Esophagus squamous epithelium (tissue), 5 donors: ENCODE data around the gene SPATA12. TPM values are rescaled to one million over a fixed set of nuclear protein-coding genes. Genes with fewer than 3 reads are reported as not detected.

Experiments used
- DNase-seq: peaks from one replicate; lab custom pipeline; 2025; lab: John Stamatoyannopoulos, UW
- H3K27ac ChIP-seq, 4 donors: fragments of 200-600 bp; sonication (generic); one replicate each; pipeline ENCODE4 v1.5.1; 2016 to 2019; ENCODE audit warnings: mild to moderate bottlenecking in 1 of 4
- H3K27me3 ChIP-seq, 4 donors: fragments of 200-600 bp; sonication (generic); 1 replicate in 3 of 4; 2 replicates in 1 of 4; pipeline versions ENCODE4 v1.5.1 to v1.6.0; 2017 to 2021; ENCODE audit warnings: antibody characterized with exemption in 1 of 4
- H3K36me3 ChIP-seq, 3 donors: fragments of 200-600 bp; sonication (generic); one replicate each; pipeline ENCODE4 v1.5.1; 2016 to 2019
- H3K4me1 ChIP-seq, 3 donors: fragments of 200-600 bp; sonication (generic); one replicate each; pipeline ENCODE4 v1.5.1; 2017 to 2019
- H3K4me3 ChIP-seq, 4 donors: fragments of 200-600 bp; sonication (generic); 1 replicate in 3 of 4; 2 replicates in 1 of 4; pipeline ENCODE4 v1.5.1; 2016 to 2019; ENCODE audit warnings: mild to moderate bottlenecking in 2 of 4, moderate library complexity in 1 of 4
- H3K9me3 ChIP-seq, 3 donors: fragments of 200-600 bp; sonication (generic); one replicate each; pipeline ENCODE4 v1.5.1; 2016 to 2019
- POLR2A ChIP-seq, 4 donors: fragments of 450-650 bp; IDR thresholded peaks; one replicate each; pipeline ENCODE4 v1.6.1; 2017; ENCODE audit warnings: antibody characterized with exemption in 4 of 4, mild to moderate bottlenecking in 4 of 4, moderate library complexity in 3 of 4
- WGBS, 2 donors: methylation state at CpG; one replicate each; pipeline ENCODE4 v1.1.5; 2018; 5-methylcytosine and 5-hydroxymethylcytosine counted together
- intact Hi-C: fragments of 100-400 bp; cut with DNase I; formaldehyde crosslinking; loops from one replicate; pipeline ENCODE4 v1.15.0; 2022
- total RNA-seq, 4 donors: library from RNA; depleted of rRNA; stranded (reverse); fragments of >200 nt; gene quantifications; one replicate each; pipeline ENCODE4 v1.1.0, GENCODE V29; 2016
- TF ChIP-seq, protein P1 (sequence below), 6 experiments: fragments of 450-650 bp in 4 of 6; fragments of 200-600 bp in 2 of 6; sonication (generic) in 2 of 6; IDR thresholded peaks; one replicate each; pipeline ENCODE4 v1.5.1; 2016 to 2019; ENCODE audit warnings: antibody characterized with exemption in 6 of 6, mild to moderate bottlenecking in 4 of 6, moderate library complexity in 4 of 6
- donor health status: DM: yes; HTN: yes; CAD: no.

The SPATA12 gene
- total RNA-seq, 4 donors from 2014 or later, result 0.09 TPM; not detected in 3

DNA sequence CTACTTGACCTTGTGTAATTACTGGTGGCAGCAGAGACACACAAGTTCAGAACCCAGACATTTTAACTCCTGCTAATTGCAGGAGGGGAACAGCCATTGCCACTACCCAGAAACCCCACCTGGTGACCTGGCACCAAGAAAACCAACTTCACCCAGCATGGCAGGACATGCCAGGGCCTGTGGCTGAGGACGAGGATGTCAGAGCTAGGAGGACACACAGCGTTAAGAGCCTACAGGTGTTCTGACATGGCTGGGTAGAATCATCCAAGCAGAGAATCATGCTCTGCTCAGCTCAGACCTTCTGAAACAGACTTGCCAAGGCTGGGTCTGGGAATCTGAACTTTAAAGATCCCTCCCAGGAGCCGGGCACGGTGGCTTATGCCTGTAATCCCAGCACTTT is 11.7 kb upstream of the SPATA12 start:
- WGBS, 2 donors, result 19 to 80% methylated on average over 2 to 4 of the region's 4 CpGs
- no peaks in the 10 kb centered on the region for H3K27me3 ChIP-seq
- H3K4me3 ChIP-seq, result no peak overlapping the region
- TF ChIP-seq POLR2A (IDR thresholded peaks at IDR 0.05), result no peak
- TF ChIP-seq, protein P1, sequence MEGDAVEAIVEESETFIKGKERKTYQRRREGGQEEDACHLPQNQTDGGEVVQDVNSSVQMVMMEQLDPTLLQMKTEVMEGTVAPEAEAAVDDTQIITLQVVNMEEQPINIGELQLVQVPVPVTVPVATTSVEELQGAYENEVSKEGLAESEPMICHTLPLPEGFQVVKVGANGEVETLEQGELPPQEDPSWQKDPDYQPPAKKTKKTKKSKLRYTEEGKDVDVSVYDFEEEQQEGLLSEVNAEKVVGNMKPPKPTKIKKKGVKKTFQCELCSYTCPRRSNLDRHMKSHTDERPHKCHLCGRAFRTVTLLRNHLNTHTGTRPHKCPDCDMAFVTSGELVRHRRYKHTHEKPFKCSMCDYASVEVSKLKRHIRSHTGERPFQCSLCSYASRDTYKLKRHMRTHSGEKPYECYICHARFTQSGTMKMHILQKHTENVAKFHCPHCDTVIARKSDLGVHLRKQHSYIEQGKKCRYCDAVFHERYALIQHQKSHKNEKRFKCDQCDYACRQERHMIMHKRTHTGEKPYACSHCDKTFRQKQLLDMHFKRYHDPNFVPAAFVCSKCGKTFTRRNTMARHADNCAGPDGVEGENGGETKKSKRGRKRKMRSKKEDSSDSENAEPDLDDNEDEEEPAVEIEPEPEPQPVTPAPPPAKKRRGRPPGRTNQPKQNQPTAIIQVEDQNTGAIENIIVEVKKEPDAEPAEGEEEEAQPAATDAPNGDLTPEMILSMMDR (IDR thresholded peaks at IDR 0.05), result no peak
- H3K9me3 ChIP-seq, result no peaks in the 10 kb centered on the region
- peak overlapping the region; percentile 83 to 91 (median 84) for H3K27ac ChIP-seq
- no peaks in the 10 kb centered on the region for H3K36me3 ChIP-seq
- intact Hi-C loops, result no loop called here
- no peak for DNase-seq
- peaks cover 25 to 74% (median 48%) of the 10 kb centered on the region in 3 donors for H3K4me1 ChIP-seq

DNA sequence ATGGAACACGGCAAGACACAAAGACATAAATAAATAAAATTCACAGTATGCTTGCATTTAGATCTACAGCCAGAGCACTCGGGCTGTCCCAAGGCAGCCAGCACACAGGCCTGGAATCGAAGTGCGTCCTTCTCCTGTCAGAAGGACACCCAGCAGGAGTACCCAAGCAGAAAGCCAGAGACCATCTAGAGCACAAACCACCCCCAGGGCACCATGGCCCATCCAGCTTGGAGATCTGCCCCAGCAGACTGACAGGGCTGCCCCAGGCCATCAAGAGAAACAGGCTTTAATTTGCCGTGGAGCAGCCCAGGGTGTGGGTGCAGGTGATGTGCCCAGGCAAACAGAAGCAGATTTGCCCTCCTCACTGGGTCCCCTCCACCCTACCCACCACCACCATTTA is 7.8 kb upstream of the SPATA12 start:
- Histone ChIP-seq H3K27ac (peak overlapping the region in 2 of 4 donors; percentile 33 to 50), H3K4me3 (no peak overlapping the region), H3K4me1 (peaks cover 22 to 62% (median 28%) of the 10 kb centered on the region in 3 donors), H3K9me3 (no peaks in the 10 kb centered on the region), H3K36me3 (no peaks in the 10 kb centered on the region), H3K27me3 (no peaks in the 10 kb centered on the region)
- intact Hi-C loops, result no loop called here
- DNase-seq, result no peak
- WGBS, 2 donors, result 47 to 71% methylated on average over 2 to 5 of the region's 5 CpGs
- TF ChIP-seq, protein P1 (IDR thresholded peaks at IDR 0.05), result no peak
- no peak for TF ChIP-seq POLR2A (IDR thresholded peaks at IDR 0.05)

DNA sequence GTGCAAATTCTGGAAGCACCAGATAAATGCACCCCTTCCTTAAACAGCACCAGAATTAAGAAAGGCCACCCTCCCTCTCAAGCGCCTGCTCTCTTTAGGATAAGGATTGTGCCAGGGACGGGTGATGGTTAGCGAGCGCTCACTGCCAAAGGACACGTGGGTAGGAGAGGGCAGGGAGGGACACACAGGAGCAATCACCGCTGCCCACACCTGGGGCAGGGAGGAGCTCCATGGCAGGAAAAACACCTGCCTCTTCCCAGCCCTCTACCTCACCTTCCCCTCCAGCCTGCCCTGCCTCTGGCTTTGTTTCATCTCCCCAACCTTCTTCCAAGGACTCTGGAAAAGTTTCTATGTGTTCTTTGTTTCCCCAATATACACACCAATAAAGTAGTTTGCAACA is 7.3 kb upstream of the SPATA12 start:
- H3K9me3 ChIP-seq, result no peaks in the 10 kb centered on the region
- H3K27me3 ChIP-seq, result no peaks in the 10 kb centered on the region
- H3K36me3 ChIP-seq, result no peaks in the 10 kb centered on the region
- H3K4me1 ChIP-seq, result peaks cover 17 to 62% (median 24%) of the 10 kb centered on the region in 3 donors
- no peak overlapping the region for H3K4me3 ChIP-seq
- H3K27ac ChIP-seq, result peak overlapping the region in 2 of 4 donors; percentile 33 to 50
- TF ChIP-seq POLR2A (IDR thresholded peaks at IDR 0.05), result no peak
- TF ChIP-seq, protein P1 (IDR thresholded peaks at IDR 0.05), result no peak
- 29 to 32% methylated on average over 1 to 4 of the region's 6 CpGs for WGBS, 2 donors
- DNase-seq, result no peak
- intact Hi-C loops, result no loop called here

DNA sequence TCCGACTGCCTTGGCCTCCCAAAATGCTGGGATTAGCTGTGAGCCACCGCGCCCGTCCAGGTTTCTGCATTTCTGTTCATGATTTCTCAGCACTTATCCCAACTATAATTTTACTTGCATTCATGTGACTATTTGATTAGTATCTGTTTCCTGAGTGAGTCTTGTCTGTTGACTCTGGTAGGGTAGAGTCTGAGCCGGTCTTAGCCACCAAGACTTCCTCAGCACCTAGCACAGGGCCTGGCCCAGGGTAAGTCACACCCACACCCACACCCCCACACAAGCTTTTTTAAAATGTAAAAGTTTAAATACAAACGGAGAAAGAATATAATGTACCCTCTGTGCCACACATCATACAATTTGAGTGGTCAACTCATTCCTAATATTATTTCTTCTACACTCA is 3.1 kb upstream of the SPATA12 start:
- no peaks in the 10 kb centered on the region for H3K36me3 ChIP-seq
- WGBS, 2 donors, result 58 to 74% methylated on average over 6 of the region's 6 CpGs
- DNase-seq, result no peak
- peaks cover 23 to 62% (median 30%) of the 10 kb centered on the region in 3 donors for H3K4me1 ChIP-seq
- no peaks in the 10 kb centered on the region for H3K9me3 ChIP-seq
- no peak for TF ChIP-seq POLR2A (IDR thresholded peaks at IDR 0.05)
- no peak overlapping the region for H3K4me3 ChIP-seq
- intact Hi-C loops, result no loop called here
- H3K27me3 ChIP-seq, result no peaks in the 10 kb centered on the region
- peak overlapping the region; percentile 22 to 58 (median 46) for H3K27ac ChIP-seq

DNA sequence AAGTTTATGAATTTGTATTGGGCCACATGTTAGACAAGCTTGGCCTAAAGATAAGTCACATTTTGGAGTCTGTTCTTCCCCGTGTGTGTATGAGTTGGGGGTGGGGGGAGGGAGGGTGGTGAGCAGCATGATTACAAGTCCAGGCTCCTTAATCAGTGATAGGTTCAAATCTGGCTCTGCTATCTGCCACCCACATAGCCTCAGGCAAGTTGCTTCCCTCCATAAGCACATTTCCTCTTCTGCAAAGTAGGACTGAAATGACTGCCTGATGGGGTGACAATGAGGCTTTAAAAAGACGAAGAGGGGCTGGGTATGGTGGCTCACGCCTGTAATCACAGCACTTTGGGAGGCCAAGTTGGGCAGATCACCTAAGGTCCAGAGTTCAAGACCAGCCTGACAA is 1.1 kb upstream of the SPATA12 start:
- 51 to 64% methylated on average over 2 to 3 of the region's 3 CpGs for WGBS, 2 donors
- Histone ChIP-seq H3K27ac (peak overlapping the region; percentile 37 to 89 (median 82)), H3K4me1 (peaks cover 28 to 68% (median 51%) of the 10 kb centered on the region in 3 donors), H3K9me3 (no peaks in the 10 kb centered on the region), H3K27me3 (no peaks in the 10 kb centered on the region), H3K4me3 (no peak overlapping the region), H3K36me3 (no peaks in the 10 kb centered on the region)
- no peak for DNase-seq
- intact Hi-C loops, result no loop called here
- TF ChIP-seq, protein P1 (IDR thresholded peaks at IDR 0.05), result no peak
- TF ChIP-seq POLR2A (IDR thresholded peaks at IDR 0.05), result no peak

DNA sequence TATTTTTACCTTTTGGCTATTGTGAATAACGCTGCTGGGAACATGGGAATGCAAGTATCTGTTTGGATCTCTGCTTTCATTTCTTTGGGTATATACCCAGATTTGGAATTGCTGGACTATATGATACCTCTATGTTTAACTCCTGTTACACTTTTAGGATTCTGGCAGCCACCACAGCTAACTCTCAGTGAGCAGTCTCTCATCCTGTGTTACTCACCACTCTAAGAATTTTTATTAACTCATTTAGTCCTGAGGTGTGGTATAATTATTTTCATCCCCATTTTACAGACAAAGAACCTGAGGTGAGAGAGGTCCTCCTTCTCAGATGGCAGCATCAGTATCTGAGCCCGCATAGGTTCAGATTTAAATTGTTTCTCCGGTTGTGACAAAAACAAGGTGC is 1.1 kb downstream of the SPATA12 start:
- Histone ChIP-seq H3K4me3 (no peak overlapping the region), H3K4me1 (peaks cover 30 to 82% (median 59%) of the 10 kb centered on the region in 3 donors), H3K9me3 (no peaks in the 10 kb centered on the region), H3K27me3 (no peaks in the 10 kb centered on the region), H3K36me3 (no peaks in the 10 kb centered on the region), H3K27ac (peak overlapping the region; percentile 79 to 89 (median 86))
- TF ChIP-seq POLR2A (IDR thresholded peaks at IDR 0.05), result no peak
- TF ChIP-seq, protein P1 (IDR thresholded peaks at IDR 0.05), result no peak
- 71 to 82% methylated on average over 3 of the region's 3 CpGs for WGBS, 2 donors
- no peak for DNase-seq
- intact Hi-C loops, result no loop called here
